ENCODE measurements around the gene MOCS1. TPM values are rescaled to one million over a fixed set of nuclear protein-coding genes. Genes with fewer than 3 reads are reported as not detected.

The MOCS1 gene
- total RNA-seq, 1 donor from 2014 or later: 11.3 TPM

DNA sequence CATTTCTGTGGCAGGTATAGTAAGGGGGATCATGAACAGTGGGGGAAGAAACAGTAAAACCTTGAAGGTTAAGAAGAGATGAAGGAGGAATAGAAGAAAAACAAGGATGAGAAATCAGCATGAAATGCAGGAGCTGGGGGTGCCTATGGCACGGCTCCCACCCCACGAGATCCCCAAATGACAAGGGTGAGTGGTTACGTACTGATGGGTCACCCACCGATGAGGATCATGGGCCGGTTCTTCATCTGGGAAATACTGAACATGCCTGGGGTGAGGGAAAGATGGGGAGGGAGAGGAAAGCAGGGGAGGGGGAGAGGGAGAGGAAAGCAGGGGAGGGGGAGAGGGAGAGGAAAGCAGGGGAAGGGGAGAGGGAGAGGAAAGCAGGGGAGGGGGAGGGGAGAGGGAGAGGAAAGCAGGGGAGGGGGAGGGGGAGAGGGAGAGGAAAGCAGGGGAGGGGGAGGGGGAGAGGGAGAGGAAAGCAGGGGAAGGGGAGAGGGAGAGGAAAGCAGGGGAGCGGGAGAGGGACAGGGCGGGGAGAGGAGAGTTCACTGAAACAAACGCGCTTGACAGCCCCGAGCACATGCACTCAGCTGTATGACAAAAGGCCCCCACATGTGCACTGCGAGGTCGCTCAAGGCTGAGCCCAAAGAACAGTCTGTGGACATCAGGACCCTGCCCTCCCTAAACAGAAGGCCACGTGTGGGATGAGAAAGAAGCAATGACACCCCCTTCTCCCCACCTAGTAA is 25.3 kb downstream of the MOCS1 start:
- Histone ChIP-seq H3K27ac (no peak overlapping the region), H3K9ac (no peak overlapping the region), H3K27me3 (no peaks in the 10 kb centered on the region), H3K79me2 (ENCODE audit: low read depth) (no peaks in the 10 kb centered on the region), H3K36me3 (no peaks in the 10 kb centered on the region), H3K4me3 (no peak overlapping the region), H3K9me3 (ENCODE audit: low read depth) (no peaks in the 10 kb centered on the region), H2AFZ (replicated peaks) (no peak overlapping the region), H3K4me2 (no peak overlapping the region), H3K4me1 (no peaks in the 10 kb centered on the region), H4K20me1 (ENCODE audit: low read depth) (no peaks in the 10 kb centered on the region), H3F3A (ENCODE audit: low read depth) (no peaks in the 10 kb centered on the region)
- Mint-ChIP-seq H3K4me1 (no peaks in the 10 kb centered on the region), H3K27ac (no peak overlapping the region), H3K36me3 (peaks cover 14% of the 10 kb centered on the region), H3K27me3 (ENCODE audit: insufficient read depth, low read depth) (no peaks in the 10 kb centered on the region), H3K4me3 (no peak overlapping the region), H3K9me3 (no peaks in the 10 kb centered on the region)
- TF ChIP-seq EZH2phosphoT487 (IDR thresholded peaks at IDR 0.05) (no peak), EZH2 (IDR thresholded peaks at IDR 0.05) (no peak)
- TF ChIP-seq, protein P1, sequence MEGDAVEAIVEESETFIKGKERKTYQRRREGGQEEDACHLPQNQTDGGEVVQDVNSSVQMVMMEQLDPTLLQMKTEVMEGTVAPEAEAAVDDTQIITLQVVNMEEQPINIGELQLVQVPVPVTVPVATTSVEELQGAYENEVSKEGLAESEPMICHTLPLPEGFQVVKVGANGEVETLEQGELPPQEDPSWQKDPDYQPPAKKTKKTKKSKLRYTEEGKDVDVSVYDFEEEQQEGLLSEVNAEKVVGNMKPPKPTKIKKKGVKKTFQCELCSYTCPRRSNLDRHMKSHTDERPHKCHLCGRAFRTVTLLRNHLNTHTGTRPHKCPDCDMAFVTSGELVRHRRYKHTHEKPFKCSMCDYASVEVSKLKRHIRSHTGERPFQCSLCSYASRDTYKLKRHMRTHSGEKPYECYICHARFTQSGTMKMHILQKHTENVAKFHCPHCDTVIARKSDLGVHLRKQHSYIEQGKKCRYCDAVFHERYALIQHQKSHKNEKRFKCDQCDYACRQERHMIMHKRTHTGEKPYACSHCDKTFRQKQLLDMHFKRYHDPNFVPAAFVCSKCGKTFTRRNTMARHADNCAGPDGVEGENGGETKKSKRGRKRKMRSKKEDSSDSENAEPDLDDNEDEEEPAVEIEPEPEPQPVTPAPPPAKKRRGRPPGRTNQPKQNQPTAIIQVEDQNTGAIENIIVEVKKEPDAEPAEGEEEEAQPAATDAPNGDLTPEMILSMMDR (IDR thresholded peaks at IDR 0.05): no peak
- DNase-seq (ENCODE audit: low spot score): no peak

GRCh38 chr6:39907871-39908575 is 26.2 kb downstream of the MOCS1 start:
- Mint-ChIP-seq H3K27me3 (ENCODE audit: insufficient read depth, low read depth) (no peaks in the 10 kb centered on the region), H3K4me1 (no peaks in the 10 kb centered on the region), H3K36me3 (peaks cover 14% of the 10 kb centered on the region), H3K9me3 (no peaks in the 10 kb centered on the region), H3K4me3 (no peak overlapping the region), H3K27ac (no peak overlapping the region)
- Histone ChIP-seq H3K27me3 (no peaks in the 10 kb centered on the region), H3K27ac (no peak overlapping the region), H3K4me3 (no peak overlapping the region), H3K79me2 (ENCODE audit: low read depth) (no peaks in the 10 kb centered on the region), H3K36me3 (no peaks in the 10 kb centered on the region), H3K4me1 (no peaks in the 10 kb centered on the region), H3F3A (ENCODE audit: low read depth) (no peaks in the 10 kb centered on the region), H3K4me2 (no peak overlapping the region), H3K9me3 (ENCODE audit: low read depth) (no peaks in the 10 kb centered on the region), H2AFZ (replicated peaks) (no peak overlapping the region), H4K20me1 (ENCODE audit: low read depth) (no peaks in the 10 kb centered on the region), H3K9ac (no peak overlapping the region)
- no peak for TF ChIP-seq EZH2phosphoT487 (IDR thresholded peaks at IDR 0.05)
- no peak for TF ChIP-seq EZH2 (IDR thresholded peaks at IDR 0.05)
- TF ChIP-seq, protein P1 (IDR thresholded peaks at IDR 0.05): no peak
- no peak for DNase-seq (ENCODE audit: low spot score)

DNA sequence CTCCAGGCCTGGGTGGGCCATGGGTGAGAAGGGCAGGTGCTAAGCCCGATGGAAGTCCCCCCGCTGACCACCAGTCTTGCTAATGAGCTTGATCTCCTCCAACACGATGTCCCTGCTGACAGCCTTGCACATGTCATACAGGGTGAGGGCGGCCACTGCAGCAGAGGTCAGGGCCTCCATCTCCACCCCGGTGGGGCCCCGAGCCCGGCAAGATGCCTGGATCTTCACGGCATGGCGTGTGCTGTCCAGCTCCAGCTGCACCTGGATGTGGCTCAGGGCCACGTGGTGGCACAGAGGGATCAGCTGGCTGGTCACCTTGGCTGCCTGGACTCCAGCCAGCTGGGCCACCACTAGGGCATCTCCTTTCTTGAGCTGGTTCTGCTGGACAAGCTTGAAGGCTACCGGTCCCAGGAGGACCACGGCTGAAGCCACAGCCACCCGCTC is 27.9 kb downstream of the MOCS1 start:
- no peak for DNase-seq (ENCODE audit: low spot score)
- H3K79me2 ChIP-seq (ENCODE audit: low read depth): no peaks in the 10 kb centered on the region
- no peak overlapping the region for H3K4me3 Mint-ChIP-seq
- H3K27me3 Mint-ChIP-seq (ENCODE audit: insufficient read depth, low read depth): no peaks in the 10 kb centered on the region
- no peak overlapping the region for H3K27ac Mint-ChIP-seq
- peaks cover 14% of the 10 kb centered on the region for H3K36me3 Mint-ChIP-seq
- H3K4me2 ChIP-seq: no peak overlapping the region
- H3K27me3 ChIP-seq: no peaks in the 10 kb centered on the region
- no peaks in the 10 kb centered on the region for H3F3A ChIP-seq (ENCODE audit: low read depth)
- H3K4me1 Mint-ChIP-seq: no peaks in the 10 kb centered on the region
- H3K27ac ChIP-seq: no peak overlapping the region
- no peaks in the 10 kb centered on the region for H3K9me3 Mint-ChIP-seq
- no peaks in the 10 kb centered on the region for H3K9me3 ChIP-seq (ENCODE audit: low read depth)
- H3K36me3 ChIP-seq: no peaks in the 10 kb centered on the region
- H3K9ac ChIP-seq: no peak overlapping the region
- no peak overlapping the region for H2AFZ ChIP-seq (replicated peaks)
- TF ChIP-seq EZH2phosphoT487 (IDR thresholded peaks at IDR 0.05) (no peak), EZH2 (IDR thresholded peaks at IDR 0.05) (no peak)
- TF ChIP-seq, protein P1 (IDR thresholded peaks at IDR 0.05): no peak
- no peak overlapping the region for H3K4me3 ChIP-seq
- H3K4me1 ChIP-seq: no peaks in the 10 kb centered on the region
- no peaks in the 10 kb centered on the region for H4K20me1 ChIP-seq (ENCODE audit: low read depth)
